GM19351 (cell line): Measurements from ENCODE around the gene MGAT2.
A peak's percentile ranks its signal among the peaks of the same experiment; 100 is the strongest.
"Not testable (repeated sequence)": the region's sequence is repeated elsewhere in the genome, so short reads cannot be mapped to it uniquely, and the experiment has no call there.

Source experiments
- ATAC-seq: cut with Tn5 transposase; IDR thresholded peaks from one replicate; pipeline ENCODE4 v1.9.1; 2021; ENCODE audit warnings: mild to moderate bottlenecking, moderate library complexity; ENCODE audit not compliant: unreplicated experiment

The MGAT2 gene

GRCh38 chr14:49612251-49612650 lies 8.3 kb upstream of the MGAT2 start:
- ATAC-seq, result no peak

DNA sequence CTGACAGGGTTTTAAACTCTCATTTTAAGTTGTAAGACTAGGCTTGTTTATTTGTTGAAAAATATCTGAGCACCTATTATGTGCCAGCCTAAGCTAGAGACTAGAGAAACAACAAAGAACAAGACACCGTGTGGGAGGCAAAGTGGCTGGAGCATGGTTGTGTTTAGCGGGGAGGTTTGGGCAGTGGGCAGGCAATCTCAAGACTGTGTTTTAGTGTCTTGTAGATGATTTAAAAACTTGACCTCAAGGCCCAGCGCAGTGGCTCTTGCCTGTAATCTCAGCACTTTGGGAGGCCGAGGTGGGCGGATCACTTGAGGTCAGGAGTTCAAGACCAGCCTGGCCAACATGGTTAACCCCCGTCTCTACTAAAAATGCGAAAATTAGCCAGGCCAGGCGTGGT lies 7.9 kb upstream of the MGAT2 start:
- no peak for ATAC-seq

GRCh38 chr14:49614196-49614595 lies 6.4 kb upstream of the MGAT2 start:
- ATAC-seq, result no peak

DNA sequence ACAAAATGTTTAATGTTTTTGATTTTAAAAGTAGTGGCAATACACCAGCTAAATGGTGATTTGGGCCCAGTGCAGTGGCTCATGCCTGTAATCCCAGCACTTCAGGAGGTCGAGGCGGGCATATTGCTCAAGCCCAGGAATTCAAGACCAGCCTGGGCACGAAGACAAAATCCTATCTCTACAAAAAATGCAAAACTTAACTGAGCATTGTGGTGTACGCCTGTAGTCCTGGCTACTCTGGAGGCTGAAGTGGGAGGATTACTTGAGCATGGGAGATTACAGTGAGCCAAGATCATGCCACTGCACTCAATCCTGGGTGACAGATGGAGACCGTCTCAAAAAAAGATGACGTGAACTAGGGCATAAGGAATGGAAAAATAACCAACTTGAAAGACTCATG lies 4.8 kb upstream of the MGAT2 start:
- ATAC-seq, result no peak

GRCh38 chr14:49617852-49618519 lies 2.6 kb upstream of the MGAT2 start:
- ATAC-seq, result no peak

DNA sequence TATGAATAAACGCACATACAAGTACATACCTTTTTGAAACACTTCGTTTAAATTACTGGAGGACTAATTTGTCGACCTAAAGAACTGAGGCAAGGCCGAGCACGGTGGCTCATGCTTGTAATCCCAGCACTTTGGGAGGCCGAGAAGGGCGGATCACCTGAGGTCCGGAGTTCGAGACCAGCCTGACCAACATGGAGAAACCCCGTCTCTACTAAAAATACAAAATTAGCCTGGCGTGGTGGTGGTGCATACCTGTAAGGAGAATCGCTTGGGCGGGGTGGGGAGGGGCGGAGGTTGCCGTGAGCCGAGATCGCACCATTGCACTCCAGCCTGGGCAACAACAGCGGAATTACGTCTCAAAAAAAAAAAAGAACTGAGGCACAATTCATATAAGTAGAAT lies 1.3 kb upstream of the MGAT2 start:
- ATAC-seq, result not testable (repeated sequence)

DNA sequence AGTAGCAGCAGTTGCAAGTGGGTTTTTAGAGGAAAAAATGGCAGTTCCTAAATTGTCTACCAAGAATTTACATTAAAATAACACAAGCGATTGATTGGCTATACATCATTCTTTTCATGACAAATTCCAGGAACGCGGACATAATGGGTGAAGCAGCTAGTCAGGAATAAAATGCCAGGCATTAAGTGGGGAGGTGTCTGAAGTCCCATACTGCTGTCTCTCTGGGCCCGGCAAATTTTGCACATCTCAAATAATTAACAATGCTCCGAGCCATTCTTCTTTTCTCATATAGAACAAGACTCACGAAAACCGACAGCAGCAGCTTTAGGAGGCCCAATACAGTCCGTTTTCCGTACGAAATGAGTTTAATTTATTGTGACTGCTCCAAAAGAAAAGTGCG lies 869 bp upstream of the MGAT2 start:
- ATAC-seq, result no peak

- ATAC-seq, result peak; percentile 22
These were observed 699 bp downstream of the MGAT2 start for GRCh38 chr14:49621114-49621881.

DNA sequence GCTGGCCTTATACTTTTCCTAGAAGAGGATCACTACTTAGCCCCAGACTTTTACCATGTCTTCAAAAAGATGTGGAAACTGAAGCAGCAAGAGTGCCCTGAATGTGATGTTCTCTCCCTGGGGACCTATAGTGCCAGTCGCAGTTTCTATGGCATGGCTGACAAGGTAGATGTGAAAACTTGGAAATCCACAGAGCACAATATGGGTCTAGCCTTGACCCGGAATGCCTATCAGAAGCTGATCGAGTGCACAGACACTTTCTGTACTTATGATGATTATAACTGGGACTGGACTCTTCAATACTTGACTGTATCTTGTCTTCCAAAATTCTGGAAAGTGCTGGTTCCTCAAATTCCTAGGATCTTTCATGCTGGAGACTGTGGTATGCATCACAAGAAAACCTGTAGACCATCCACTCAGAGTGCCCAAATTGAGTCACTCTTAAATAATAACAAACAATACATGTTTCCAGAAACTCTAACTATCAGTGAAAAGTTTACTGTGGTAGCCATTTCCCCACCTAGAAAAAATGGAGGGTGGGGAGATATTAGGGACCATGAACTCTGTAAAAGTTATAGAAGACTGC lies 1.5 kb downstream of the MGAT2 start:
- no peak for ATAC-seq

DNA sequence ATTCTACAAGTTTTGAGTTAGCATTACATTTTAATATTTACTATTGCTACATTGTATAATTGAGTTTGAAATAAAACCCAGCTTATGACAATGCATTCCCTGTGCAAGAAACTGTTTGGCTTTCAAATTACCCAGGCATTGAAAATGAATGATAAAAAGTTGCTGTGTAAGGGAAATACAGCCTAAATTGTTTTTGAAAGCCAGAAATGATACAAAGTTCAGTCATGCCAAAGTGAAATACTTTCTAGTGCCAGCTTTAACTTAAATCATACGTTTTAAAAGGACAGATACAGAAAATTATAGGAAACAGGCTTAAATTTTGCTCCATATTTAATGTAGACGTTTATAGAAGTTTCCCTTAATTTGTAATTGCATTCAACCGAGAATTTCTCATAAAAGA lies 2.8 kb downstream of the MGAT2 start:
- no peak for ATAC-seq

- ATAC-seq, result peak; percentile 12
These were observed 3.6 kb downstream of the MGAT2 start for GRCh38 chr14:49623941-49624839.

GRCh38 chr14:49633640-49634546 lies 13.3 kb downstream of the MGAT2 start:
- peak; percentile 66 for ATAC-seq

- peak; percentile 29 for ATAC-seq
These were observed 14.1 kb downstream of the MGAT2 start, which contains the start of gene DNAAF2 for GRCh38 chr14:49634547-49635334. TSS of gene DNAAF2 (minus strand) at chr14:49635244. CDS start at chr14:49635149, 95 bp downstream.

- no peak for ATAC-seq
These were observed 16.3 kb downstream of the MGAT2 start for GRCh38 chr14:49636866-49637265.

- no peak for ATAC-seq
These were observed 17.0 kb downstream of the MGAT2 start for GRCh38 chr14:49637534-49638078.

GRCh38 chr14:49640540-49641417 lies 20.2 kb downstream of the MGAT2 start:
- ATAC-seq, result no peak

- no peak for ATAC-seq
These were observed 21.1 kb downstream of the MGAT2 start for GRCh38 chr14:49641697-49642129.

GRCh38 chr14:49642163-49642562 lies 21.6 kb downstream of the MGAT2 start:
- ATAC-seq, result no peak
